ENCODE measurements around the gene CYP21A2. TPM values are rescaled to one million over a fixed set of nuclear protein-coding genes. Genes with fewer than 3 reads are reported as not detected.

Gene CYP21A2
- total RNA-seq, 1 donor = 0.72 TPM

GRCh38 chr6:32045811-32046449 is 7.7 kb downstream of the CYP21A2 start:
- Histone ChIP-seq H3K4me2 (ENCODE audit: insufficient read depth, low read length) (no peak overlapping the region), H3K27ac (ENCODE audit: low read depth, low read length) (no peak overlapping the region), H3K79me2 (ENCODE audit: insufficient read depth, low read length) (no peaks in the 10 kb centered on the region), H3K4me3 (ENCODE audit: insufficient read depth, low read length) (no peak overlapping the region), H3K4me1 (ENCODE audit: insufficient read depth, low read length) (peaks cover 12% of the 10 kb centered on the region), H3K27me3 (ENCODE audit: insufficient read depth, low read length) (no peaks in the 10 kb centered on the region), H2AFZ (ENCODE audit: low read length) (no peak overlapping the region), H3K9me3 (ENCODE audit: low read depth, low read length) (no peaks in the 10 kb centered on the region), H3K36me3 (ENCODE audit: insufficient read depth, low read length) (no peaks in the 10 kb centered on the region), H4K20me1 (ENCODE audit: insufficient read depth, low read length) (no peaks in the 10 kb centered on the region)
- no peak for TF ChIP-seq CTCF (IDR thresholded peaks at IDR 0.05; ENCODE audit: extremely low read depth, low read depth, low read length)
- DNase-seq (ENCODE audit: insufficient read length, low spot score, missing footprints) = no peak

- peaks cover 6% of the 10 kb centered on the region for H3K27me3 ChIP-seq (ENCODE audit: insufficient read depth, low read length)
- H3K9me3 ChIP-seq (ENCODE audit: low read depth, low read length) = no peaks in the 10 kb centered on the region
- no peak overlapping the region for H3K4me2 ChIP-seq (ENCODE audit: insufficient read depth, low read length)
- DNase-seq (ENCODE audit: insufficient read length, low spot score, missing footprints) = peak; percentile 90
- TF ChIP-seq CTCF (IDR thresholded peaks at IDR 0.05; ENCODE audit: extremely low read depth, low read depth, low read length) = no peak
- no peak overlapping the region for H3K4me3 ChIP-seq (ENCODE audit: insufficient read depth, low read length)
- H3K27ac ChIP-seq (ENCODE audit: low read depth, low read length) = no peak overlapping the region
- no peaks in the 10 kb centered on the region for H3K36me3 ChIP-seq (ENCODE audit: insufficient read depth, low read length)
- no peaks in the 10 kb centered on the region for H4K20me1 ChIP-seq (ENCODE audit: insufficient read depth, low read length)
- H2AFZ ChIP-seq (ENCODE audit: low read length) = no peak overlapping the region
- H3K79me2 ChIP-seq (ENCODE audit: insufficient read depth, low read length) = no peaks in the 10 kb centered on the region
- H3K4me1 ChIP-seq (ENCODE audit: insufficient read depth, low read length) = peaks cover 12% of the 10 kb centered on the region
These were observed 8.4 kb downstream of the CYP21A2 start for GRCh38 chr6:32046450-32047083.

- H3K36me3 ChIP-seq (ENCODE audit: insufficient read depth, low read length) = no peaks in the 10 kb centered on the region
- H4K20me1 ChIP-seq (ENCODE audit: insufficient read depth, low read length) = no peaks in the 10 kb centered on the region
- H3K79me2 ChIP-seq (ENCODE audit: insufficient read depth, low read length) = no peaks in the 10 kb centered on the region
- H3K27ac ChIP-seq (ENCODE audit: low read depth, low read length) = no peak overlapping the region
- H3K27me3 ChIP-seq (ENCODE audit: insufficient read depth, low read length) = peaks cover 9% of the 10 kb centered on the region
- no peaks in the 10 kb centered on the region for H3K9me3 ChIP-seq (ENCODE audit: low read depth, low read length)
- peak; percentile 69 for DNase-seq (ENCODE audit: insufficient read length, low spot score, missing footprints)
- no peak overlapping the region for H3K4me3 ChIP-seq (ENCODE audit: insufficient read depth, low read length)
- peak overlapping the region; percentile 15 for H3K4me2 ChIP-seq (ENCODE audit: insufficient read depth, low read length)
- H2AFZ ChIP-seq (ENCODE audit: low read length) = no peak overlapping the region
- TF ChIP-seq CTCF (IDR thresholded peaks at IDR 0.05; ENCODE audit: extremely low read depth, low read depth, low read length) = no peak
- peaks cover 12% of the 10 kb centered on the region for H3K4me1 ChIP-seq (ENCODE audit: insufficient read depth, low read length)
These were observed 8.9 kb downstream of the CYP21A2 start for GRCh38 chr6:32047084-32047478.

- H3K27me3 ChIP-seq (ENCODE audit: insufficient read depth, low read length) = peaks cover 11% of the 10 kb centered on the region
- no peak overlapping the region for H3K4me3 ChIP-seq (ENCODE audit: insufficient read depth, low read length)
- no peaks in the 10 kb centered on the region for H4K20me1 ChIP-seq (ENCODE audit: insufficient read depth, low read length)
- no peak for TF ChIP-seq CTCF (IDR thresholded peaks at IDR 0.05; ENCODE audit: extremely low read depth, low read depth, low read length)
- no peaks in the 10 kb centered on the region for H3K79me2 ChIP-seq (ENCODE audit: insufficient read depth, low read length)
- peaks cover 12% of the 10 kb centered on the region for H3K4me1 ChIP-seq (ENCODE audit: insufficient read depth, low read length)
- H3K36me3 ChIP-seq (ENCODE audit: insufficient read depth, low read length) = no peaks in the 10 kb centered on the region
- no peak overlapping the region for H3K4me2 ChIP-seq (ENCODE audit: insufficient read depth, low read length)
- H2AFZ ChIP-seq (ENCODE audit: low read length) = no peak overlapping the region
- H3K27ac ChIP-seq (ENCODE audit: low read depth, low read length) = no peak overlapping the region
- H3K9me3 ChIP-seq (ENCODE audit: low read depth, low read length) = no peaks in the 10 kb centered on the region
- DNase-seq (ENCODE audit: insufficient read length, low spot score, missing footprints) = no peak
These were observed 9.3 kb downstream of the CYP21A2 start for GRCh38 chr6:32047539-32047854.

All from osteoblast (primary cell).